Neuronal stem cell (in vitro differentiated cells): Measurements from ENCODE around the gene ASCL2.

Experiments used
- DNase-seq: peaks from one replicate; pipeline ENCODE4 v3.0.0-alpha.2; 2013; ENCODE audit warnings: low spot score
- H2AFZ ChIP-seq: one replicate; pipeline ENCODE4 v1.6.1; 2013; ENCODE audit warnings: mild to moderate bottlenecking, low read length, inconsistent platforms
- H2AK5ac ChIP-seq: 2 replicates; pipeline ENCODE4 v1.6.1; 2013; ENCODE audit warnings: low read depth, mild to moderate bottlenecking, inconsistent platforms, low read length, moderate library complexity, mixed read lengths
- H2BK120ac ChIP-seq: 2 replicates; pipeline ENCODE4 v1.6.1; 2013; ENCODE audit warnings: low read depth, mild to moderate bottlenecking, inconsistent platforms, low read length, moderate library complexity, mixed read lengths
- H2BK12ac ChIP-seq: one replicate; pipeline ENCODE4 v1.6.1; 2013; ENCODE audit warnings: low read length, inconsistent platforms
- H2BK15ac ChIP-seq: 2 replicates; pipeline ENCODE4 v1.6.1; 2013; ENCODE audit warnings: mild to moderate bottlenecking, low read length, inconsistent platforms, mixed read lengths
- H2BK5ac ChIP-seq: one replicate; pipeline ENCODE4 v1.6.1; 2013; ENCODE audit warnings: inconsistent platforms, mild to moderate bottlenecking, low read length, moderate library complexity
- H3K14ac ChIP-seq: one replicate; pipeline ENCODE4 v1.6.1; 2013; ENCODE audit warnings: low read length, inconsistent platforms
- H3K18ac ChIP-seq: 2 replicates; pipeline ENCODE4 v1.6.1; 2013; ENCODE audit warnings: low read length, inconsistent platforms
- H3K23ac ChIP-seq: 2 replicates; pipeline ENCODE4 v1.6.1; 2013; ENCODE audit warnings: low read depth, mild to moderate bottlenecking, mixed read lengths, low read length, inconsistent platforms; ENCODE audit not compliant: poor library complexity
- H3K27ac ChIP-seq: replicated peaks from 3 replicates; pipeline ENCODE4 v1.5.1; 2013; ENCODE audit warnings: low read length, inconsistent platforms
- H3K27me3 ChIP-seq, 3 experiments: 2 replicates each; pipeline ENCODE4 v1.6.1; 2013; ENCODE audit warnings: low read length in 3 of 3, mild to moderate bottlenecking in 2 of 3, inconsistent platforms in 1 of 3, low read depth in 1 of 3, mixed read lengths in 1 of 3, moderate library complexity in 1 of 3; ENCODE audit not compliant: control insufficient read depth in 3 of 3, insufficient read depth in 3 of 3
- H3K36me3 ChIP-seq, 2 donors: replicated peaks in 1 of 2; 2 replicates each; pipeline ENCODE4 v1.6.1; 2013; ENCODE audit warnings: low read length in 2 of 2; ENCODE audit not compliant: control insufficient read depth in 2 of 2, insufficient read depth in 2 of 2
- H3K4ac ChIP-seq: 2 replicates; pipeline ENCODE4 v1.6.1; 2013; ENCODE audit warnings: inconsistent platforms, mild to moderate bottlenecking, low read length, moderate library complexity
- H3K4me1 ChIP-seq, 2 donors: 1 replicate in 1 of 2; 2 replicates in 1 of 2; pipeline ENCODE4 v1.6.1; 2013; ENCODE audit warnings: low read length in 2 of 2, low read depth in 1 of 2; ENCODE audit not compliant: control insufficient read depth in 2 of 2, insufficient read depth in 1 of 2
- H3K4me2 ChIP-seq: one replicate; pipeline ENCODE4 v1.6.1; 2013; ENCODE audit warnings: mild to moderate bottlenecking, low read length, inconsistent platforms; ENCODE audit not compliant: insufficient read depth, poor library complexity, severe bottlenecking
- H3K4me3 ChIP-seq, 2 donors: 2 replicates each; pipeline ENCODE4 v1.5.1; 2013; ENCODE audit warnings: low read length in 2 of 2, mild to moderate bottlenecking in 2 of 2, inconsistent platforms in 1 of 2, moderate library complexity in 1 of 2
- H3K79me1 ChIP-seq: one replicate; pipeline ENCODE4 v1.6.1; 2013; ENCODE audit warnings: low read depth, mild to moderate bottlenecking, inconsistent platforms, low read length, moderate library complexity
- H3K9ac ChIP-seq: one replicate; pipeline ENCODE4 v1.6.1; 2013; ENCODE audit warnings: mild to moderate bottlenecking, low read depth, low read length, inconsistent platforms; ENCODE audit not compliant: poor library complexity
- H3K9me3 ChIP-seq, 2 donors: replicated peaks in 1 of 2; 2 replicates each; pipeline versions ENCODE3 to v1.6.1; 2013; ENCODE audit warnings: low read length in 2 of 2, mild to moderate bottlenecking in 2 of 2, inconsistent platforms in 1 of 2, low read depth in 1 of 2, mixed read lengths in 1 of 2, moderate library complexity in 1 of 2; ENCODE audit not compliant: control insufficient read depth in 2 of 2, insufficient read depth in 1 of 2
- H4K8ac ChIP-seq: one replicate; pipeline ENCODE4 v1.6.1; 2013; ENCODE audit warnings: low read depth, mild to moderate bottlenecking, inconsistent platforms, low read length, moderate library complexity
- H4K91ac ChIP-seq: one replicate; pipeline ENCODE4 v1.6.1; 2013; ENCODE audit warnings: low read length, low read depth, mild to moderate bottlenecking, inconsistent platforms; ENCODE audit not compliant: poor library complexity
- WGBS, 2 donors: extraction: QIAGEN DNeasy Blood & Tissue Kit; methylation state at CpG; one replicate each; pipeline ENCODE4 v1.1.7; 2013; ENCODE audit warnings: missing lambda C conversion rate in 2 of 2, mixed read lengths in 1 of 2; ENCODE audit not compliant: insufficient read length in 2 of 2, insufficient replicate concordance in 1 of 2; ENCODE audit errors: extremely low coverage in 2 of 2; 5-methylcytosine and 5-hydroxymethylcytosine counted together

Gene ASCL2

GRCh38 chr11:2262301-2263070 lies 7.9 kb downstream of the ASCL2 start:
- Histone ChIP-seq H2BK12ac (no peak overlapping the region), H3K9ac (no peak overlapping the region), H3K4me1 (peaks cover 0 to 6% of the 10 kb centered on the region in 2 donors), H3K23ac (peak overlapping the region; percentile 17), H3K27me3 (peaks cover 0 to 52% (median 12%) of the 10 kb centered on the region in 3 experiments), H3K4ac (peak overlapping the region; percentile 24), H2AFZ (no peak overlapping the region), H4K91ac (no peak overlapping the region), H3K4me3 (no peak overlapping the region), H3K27ac (no peak overlapping the region), H3K4me2 (no peak overlapping the region), H3K9me3 (no peaks in the 10 kb centered on the region), H2BK15ac (peak overlapping the region; percentile 3), H3K36me3 (no peaks in the 10 kb centered on the region), H3K18ac (peak overlapping the region; percentile 71), H3K14ac (no peak overlapping the region), H2BK120ac (no peak overlapping the region), H2BK5ac (no peak overlapping the region), H2AK5ac (peak overlapping the region; percentile 83), H4K8ac (no peak overlapping the region), H3K79me1 (no peaks in the 10 kb centered on the region)
- WGBS, 2 donors = no CpG with 5 or more reads among the region's 18 CpGs
- DNase-seq = no peak

- no peak overlapping the region for H2BK15ac ChIP-seq
- peaks cover 0 to 43% (median 7%) of the 10 kb centered on the region in 3 experiments for H3K27me3 ChIP-seq
- no peak overlapping the region for H3K14ac ChIP-seq
- H4K8ac ChIP-seq = no peak overlapping the region
- peak overlapping the region; percentile 84 for H3K18ac ChIP-seq
- H2AK5ac ChIP-seq = peak overlapping the region; percentile 30
- no peak overlapping the region for H2BK5ac ChIP-seq
- no peak overlapping the region for H2BK120ac ChIP-seq
- WGBS, 2 donors = no CpG with 5 or more reads among the region's 21 CpGs
- no peak overlapping the region for H3K27ac ChIP-seq
- H3K4me1 ChIP-seq = peaks cover 0 to 6% of the 10 kb centered on the region in 2 donors
- H4K91ac ChIP-seq = no peak overlapping the region
- no peaks in the 10 kb centered on the region for H3K36me3 ChIP-seq
- H2BK12ac ChIP-seq = no peak overlapping the region
- no peak overlapping the region for H3K4ac ChIP-seq
- H3K4me2 ChIP-seq = no peak overlapping the region
- H2AFZ ChIP-seq = no peak overlapping the region
- H3K4me3 ChIP-seq = no peak overlapping the region
- no peaks in the 10 kb centered on the region for H3K9me3 ChIP-seq
- H3K9ac ChIP-seq = no peak overlapping the region
- H3K79me1 ChIP-seq = no peaks in the 10 kb centered on the region
- no peak overlapping the region for H3K23ac ChIP-seq
- no peak for DNase-seq
Observed at GRCh38 chr11:2261436-2262230, 8.8 kb downstream of the ASCL2 start.

GRCh38 chr11:2260491-2261364 lies 9.7 kb downstream of the ASCL2 start:
- Histone ChIP-seq H2BK120ac (no peak overlapping the region), H2AK5ac (peak overlapping the region; percentile 86), H3K23ac (peak overlapping the region; percentile 85), H2BK15ac (peak overlapping the region; percentile 64), H4K91ac (no peak overlapping the region), H3K14ac (peak overlapping the region; percentile 38), H3K18ac (peak overlapping the region; percentile 80), H3K9ac (no peak overlapping the region), H4K8ac (no peak overlapping the region), H3K36me3 (no peaks in the 10 kb centered on the region), H2BK5ac (peak overlapping the region; percentile 24), H3K9me3 (peaks cover 0 to 1% of the 10 kb centered on the region in 2 donors), H3K79me1 (no peaks in the 10 kb centered on the region), H3K27me3 (peaks cover 0 to 34% (median 6%) of the 10 kb centered on the region in 3 experiments), H3K27ac (no peak overlapping the region), H3K4me2 (no peak overlapping the region), H2BK12ac (no peak overlapping the region), H3K4me3 (no peak overlapping the region), H2AFZ (no peak overlapping the region), H3K4ac (peak overlapping the region; percentile 76), H3K4me1 (peaks cover 0 to 6% of the 10 kb centered on the region in 2 donors)
- WGBS, 2 donors = no CpG with 5 or more reads among the region's 26 CpGs
- no peak for DNase-seq
